ENCODE data around the gene IGSF10. TPM values are rescaled to one million over a fixed set of nuclear protein-coding genes. Genes with fewer than 3 reads are reported as not detected.

IGSF10 gene
- total and polyA plus RNA-seq, 4 donors = 0.24 to 1.6 (median 0.73) TPM

DNA sequence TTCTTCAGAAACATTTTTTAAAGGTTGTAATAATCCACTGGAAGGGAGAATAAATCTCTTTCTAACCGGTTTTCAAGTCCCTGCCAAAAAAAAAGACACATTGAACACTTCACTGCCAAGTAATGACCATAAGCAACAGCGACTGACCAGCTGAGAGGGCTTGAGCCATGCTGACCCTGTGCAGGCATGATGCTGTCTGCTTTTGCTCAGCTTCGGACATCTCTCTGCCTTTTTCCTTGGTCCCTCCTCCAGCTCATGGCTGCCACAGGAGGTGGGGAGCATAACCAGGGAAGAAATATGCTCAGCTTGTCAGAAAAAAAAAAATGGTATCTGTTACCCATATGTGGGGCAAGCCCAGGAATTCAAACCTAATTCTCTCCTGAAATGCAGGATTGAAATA is 1.5 kb downstream of the IGSF10 start:
- WGBS = 49% methylated on average over 3 of the region's 3 CpGs
- Histone ChIP-seq H3K9ac (ENCODE audit: low read depth in 1 of 2, low read length in 2 of 2) (no peak overlapping the region), H3K4me1 (ENCODE audit: control insufficient read depth in 4 of 4, insufficient read depth in 4 of 4, low read length in 3 of 4) (peaks cover 0 to 7% (median under 1%) of the 10 kb centered on the region in 4 donors), H3K9me3 (ENCODE audit: control insufficient read depth in 4 of 4, low read length in 3 of 4) (no peaks in the 10 kb centered on the region), H3K27ac (ENCODE audit: low read depth in 1 of 2, low read length in 2 of 2) (no peak overlapping the region), H3K36me3 (ENCODE audit: control insufficient read depth in 4 of 4, insufficient read depth in 3 of 4, low read depth in 1 of 4, low read length in 3 of 4) (no peaks in the 10 kb centered on the region), H3K27me3 (ENCODE audit: control insufficient read depth in 4 of 4, insufficient read depth in 4 of 4, low read length in 3 of 4) (peaks cover 0 to 7% (median 0%) of the 10 kb centered on the region in 4 donors), H3K4me3 (ENCODE audit: low read depth in 1 of 3, low read length in 3 of 3) (no peak overlapping the region)
- no peak for TF ChIP-seq YY1 (IDR thresholded peaks at IDR 0.05)
- TF ChIP-seq FOXA2 (IDR thresholded peaks at IDR 0.05) = no peak
- no peak for TF ChIP-seq FOXA1 (IDR thresholded peaks at IDR 0.05)
- no peak for TF ChIP-seq HNF4A (conservative IDR thresholded peaks at IDR 0.05)
- no peak for TF ChIP-seq CTCF (IDR thresholded peaks at IDR 0.05; ENCODE audit: low read depth, low read length, missing input control)
- no peak for TF ChIP-seq RXRA (IDR thresholded peaks at IDR 0.05)
- TF ChIP-seq NR2F2 (IDR thresholded peaks at IDR 0.05) = peak; percentile 30
- DNase-seq (ENCODE audit: low spot score) = no peak

- H3K27ac ChIP-seq (ENCODE audit: low read depth in 1 of 2, low read length in 2 of 2) = no peak overlapping the region
- peaks cover 0 to 5% (median 0%) of the 10 kb centered on the region in 4 donors for H3K27me3 ChIP-seq (ENCODE audit: control insufficient read depth in 4 of 4, insufficient read depth in 4 of 4, low read length in 3 of 4)
- 83% methylated on average over 3 of the region's 3 CpGs for WGBS
- no peak overlapping the region for H3K4me3 ChIP-seq (ENCODE audit: low read depth in 1 of 3, low read length in 3 of 3)
- no peak for DNase-seq (ENCODE audit: low spot score)
- H3K4me1 ChIP-seq (ENCODE audit: control insufficient read depth in 4 of 4, insufficient read depth in 4 of 4, low read length in 3 of 4) = peaks cover 0 to 7% (median under 1%) of the 10 kb centered on the region in 4 donors
- TF ChIP-seq JUND (IDR thresholded peaks at IDR 0.05) (no peak), GABPA (IDR thresholded peaks at IDR 0.05 in 1 of 2, conservative IDR thresholded peaks at IDR 0.05 in 1 of 2) (no peak), EGR1 (IDR thresholded peaks at IDR 0.05; ENCODE audit: low read depth in 2 of 2) (no peak), FOXA1 (IDR thresholded peaks at IDR 0.05) (no peak), HNF4G (IDR thresholded peaks at IDR 0.05) (no peak), TAF1 (conservative IDR thresholded peaks at IDR 0.05) (no peak), FOXA2 (IDR thresholded peaks at IDR 0.05) (no peak), HNF4A (conservative IDR thresholded peaks at IDR 0.05) (no peak), SP1 (IDR thresholded peaks at IDR 0.05) (no peak), NR2F2 (IDR thresholded peaks at IDR 0.05) (no peak)
- TF ChIP-seq, protein P1, sequence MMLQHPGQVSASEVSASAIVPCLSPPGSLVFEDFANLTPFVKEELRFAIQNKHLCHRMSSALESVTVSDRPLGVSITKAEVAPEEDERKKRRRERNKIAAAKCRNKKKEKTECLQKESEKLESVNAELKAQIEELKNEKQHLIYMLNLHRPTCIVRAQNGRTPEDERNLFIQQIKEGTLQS (IDR thresholded peaks at IDR 0.05) = no peak
- no peaks in the 10 kb centered on the region for H3K36me3 ChIP-seq (ENCODE audit: control insufficient read depth in 4 of 4, insufficient read depth in 3 of 4, low read depth in 1 of 4, low read length in 3 of 4)
- no peaks in the 10 kb centered on the region for H3K9me3 ChIP-seq (ENCODE audit: control insufficient read depth in 4 of 4, low read length in 3 of 4)
- no peak overlapping the region for H3K9ac ChIP-seq (ENCODE audit: low read depth in 1 of 2, low read length in 2 of 2)
Measured at GRCh38 chr3:151456065-151456464, 4.8 kb downstream of the IGSF10 start.

- H3K27me3 ChIP-seq (ENCODE audit: control insufficient read depth in 4 of 4, insufficient read depth in 4 of 4, low read length in 3 of 4) = no peaks in the 10 kb centered on the region
- 61% methylated on average over 2 of the region's 2 CpGs for WGBS
- no peaks in the 10 kb centered on the region for H3K36me3 ChIP-seq (ENCODE audit: control insufficient read depth in 4 of 4, insufficient read depth in 3 of 4, low read depth in 1 of 4, low read length in 3 of 4)
- H3K27ac ChIP-seq (ENCODE audit: low read depth in 1 of 2, low read length in 2 of 2) = no peak overlapping the region
- H3K9ac ChIP-seq (ENCODE audit: low read depth in 1 of 2, low read length in 2 of 2) = no peak overlapping the region
- H3K9me3 ChIP-seq (ENCODE audit: control insufficient read depth in 4 of 4, low read length in 3 of 4) = no peaks in the 10 kb centered on the region
- no peaks in the 10 kb centered on the region for H3K4me1 ChIP-seq (ENCODE audit: control insufficient read depth in 4 of 4, insufficient read depth in 4 of 4, low read length in 3 of 4)
- no peak overlapping the region for H3K4me3 ChIP-seq (ENCODE audit: low read depth in 1 of 3, low read length in 3 of 3)
- DNase-seq (ENCODE audit: low spot score) = no peak
- TF ChIP-seq EGR1 (IDR thresholded peaks at IDR 0.05; ENCODE audit: low read depth in 2 of 2) = no peak
- no peak for TF ChIP-seq MAX (IDR thresholded peaks at IDR 0.05)
- TF ChIP-seq HNF4G (IDR thresholded peaks at IDR 0.05) = no peak
- TF ChIP-seq NR2F2 (IDR thresholded peaks at IDR 0.05) = no peak
- no peak for TF ChIP-seq JUND (IDR thresholded peaks at IDR 0.05)
- no peak for TF ChIP-seq HNF4A (conservative IDR thresholded peaks at IDR 0.05)
- no peak for TF ChIP-seq SP1 (IDR thresholded peaks at IDR 0.05)
- TF ChIP-seq GABPA (IDR thresholded peaks at IDR 0.05 in 1 of 2, conservative IDR thresholded peaks at IDR 0.05 in 1 of 2) = no peak
- no peak for TF ChIP-seq RAD21 (IDR thresholded peaks at IDR 0.05)
- TF ChIP-seq RXRA (IDR thresholded peaks at IDR 0.05) = no peak
- TF ChIP-seq, protein P2, sequence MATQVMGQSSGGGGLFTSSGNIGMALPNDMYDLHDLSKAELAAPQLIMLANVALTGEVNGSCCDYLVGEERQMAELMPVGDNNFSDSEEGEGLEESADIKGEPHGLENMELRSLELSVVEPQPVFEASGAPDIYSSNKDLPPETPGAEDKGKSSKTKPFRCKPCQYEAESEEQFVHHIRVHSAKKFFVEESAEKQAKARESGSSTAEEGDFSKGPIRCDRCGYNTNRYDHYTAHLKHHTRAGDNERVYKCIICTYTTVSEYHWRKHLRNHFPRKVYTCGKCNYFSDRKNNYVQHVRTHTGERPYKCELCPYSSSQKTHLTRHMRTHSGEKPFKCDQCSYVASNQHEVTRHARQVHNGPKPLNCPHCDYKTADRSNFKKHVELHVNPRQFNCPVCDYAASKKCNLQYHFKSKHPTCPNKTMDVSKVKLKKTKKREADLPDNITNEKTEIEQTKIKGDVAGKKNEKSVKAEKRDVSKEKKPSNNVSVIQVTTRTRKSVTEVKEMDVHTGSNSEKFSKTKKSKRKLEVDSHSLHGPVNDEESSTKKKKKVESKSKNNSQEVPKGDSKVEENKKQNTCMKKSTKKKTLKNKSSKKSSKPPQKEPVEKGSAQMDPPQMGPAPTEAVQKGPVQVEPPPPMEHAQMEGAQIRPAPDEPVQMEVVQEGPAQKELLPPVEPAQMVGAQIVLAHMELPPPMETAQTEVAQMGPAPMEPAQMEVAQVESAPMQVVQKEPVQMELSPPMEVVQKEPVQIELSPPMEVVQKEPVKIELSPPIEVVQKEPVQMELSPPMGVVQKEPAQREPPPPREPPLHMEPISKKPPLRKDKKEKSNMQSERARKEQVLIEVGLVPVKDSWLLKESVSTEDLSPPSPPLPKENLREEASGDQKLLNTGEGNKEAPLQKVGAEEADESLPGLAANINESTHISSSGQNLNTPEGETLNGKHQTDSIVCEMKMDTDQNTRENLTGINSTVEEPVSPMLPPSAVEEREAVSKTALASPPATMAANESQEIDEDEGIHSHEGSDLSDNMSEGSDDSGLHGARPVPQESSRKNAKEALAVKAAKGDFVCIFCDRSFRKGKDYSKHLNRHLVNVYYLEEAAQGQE (IDR thresholded peaks at IDR 0.05) = no peak
- no peak for TF ChIP-seq YY1 (IDR thresholded peaks at IDR 0.05)
- no peak for TF ChIP-seq ZBTB33 (IDR thresholded peaks at IDR 0.05)
- TF ChIP-seq TAF1 (conservative IDR thresholded peaks at IDR 0.05) = no peak
- TF ChIP-seq FOXA2 (IDR thresholded peaks at IDR 0.05) = no peak
Measured at GRCh38 chr3:151452841-151453240, 8.0 kb downstream of the IGSF10 start.
